Activated CD4-positive, CD25-positive, alpha-beta regulatory T cell treated with anti-CD3 and anti-CD28 coated beads, Interleukin-2, amount 50 U/mL, for 16 hours (primary cell): Measurements from ENCODE around the gene HEBP2.

ENCODE experiments used
- DNase-seq: peaks from one replicate; pipeline ENCODE4 v3.0.0-alpha.2; 2020; ENCODE audit warnings: low read depth, low spot score

The HEBP2 gene

GRCh38 chr6:138397128-138398122 is 6.6 kb upstream of the HEBP2 start:
- DNase-seq = no peak

GRCh38 chr6:138400326-138400725 is 3.7 kb upstream of the HEBP2 start:
- DNase-seq = no peak

- no peak for DNase-seq
These were observed 1.8 kb upstream of the HEBP2 start for GRCh38 chr6:138401960-138402837.

GRCh38 chr6:138402838-138403187 is 1.2 kb upstream of the HEBP2 start:
- no peak for DNase-seq

GRCh38 chr6:138403324-138403800 is 661 bp upstream of the HEBP2 start:
- DNase-seq = no peak

- no peak for DNase-seq
These were observed 779 bp downstream of the HEBP2 start for GRCh38 chr6:138404666-138405337.

GRCh38 chr6:138405816-138406413 is 1.9 kb downstream of the HEBP2 start:
- no peak for DNase-seq

- no peak for DNase-seq
These were observed 2.4 kb downstream of the HEBP2 start for GRCh38 chr6:138406443-138406842.

- no peak for DNase-seq
These were observed 6.2 kb downstream of the HEBP2 start for GRCh38 chr6:138410048-138410735.

GRCh38 chr6:138410972-138411880 is 7.2 kb downstream of the HEBP2 start:
- DNase-seq = no peak

- no peak for DNase-seq
These were observed 11.1 kb downstream of the HEBP2 start for GRCh38 chr6:138415125-138415524.

GRCh38 chr6:138416206-138416605 is 12.2 kb downstream of the HEBP2 start:
- no peak for DNase-seq

- no peak for DNase-seq
These were observed 13.6 kb downstream of the HEBP2 start for GRCh38 chr6:138417493-138418117.

- DNase-seq = no peak
These were observed 14.2 kb downstream of the HEBP2 start for GRCh38 chr6:138418118-138418742.

- DNase-seq = no peak
These were observed 15.7 kb downstream of the HEBP2 start for GRCh38 chr6:138419766-138420165.

- DNase-seq = no peak
These were observed 16.3 kb downstream of the HEBP2 start for GRCh38 chr6:138420356-138420755.

GRCh38 chr6:138421089-138421488 is 17.1 kb downstream of the HEBP2 start:
- DNase-seq = no peak

GRCh38 chr6:138421608-138422007 is 17.6 kb downstream of the HEBP2 start:
- no peak for DNase-seq

GRCh38 chr6:138422861-138423260 is 18.8 kb downstream of the HEBP2 start:
- DNase-seq = no peak
